ENCODE data around the gene CHST11.

Gene CHST11

GRCh38 chr12:104635607-104636343 lies 179.0 kb downstream of the CHST11 start:
- DNase-seq = no peak

DNA sequence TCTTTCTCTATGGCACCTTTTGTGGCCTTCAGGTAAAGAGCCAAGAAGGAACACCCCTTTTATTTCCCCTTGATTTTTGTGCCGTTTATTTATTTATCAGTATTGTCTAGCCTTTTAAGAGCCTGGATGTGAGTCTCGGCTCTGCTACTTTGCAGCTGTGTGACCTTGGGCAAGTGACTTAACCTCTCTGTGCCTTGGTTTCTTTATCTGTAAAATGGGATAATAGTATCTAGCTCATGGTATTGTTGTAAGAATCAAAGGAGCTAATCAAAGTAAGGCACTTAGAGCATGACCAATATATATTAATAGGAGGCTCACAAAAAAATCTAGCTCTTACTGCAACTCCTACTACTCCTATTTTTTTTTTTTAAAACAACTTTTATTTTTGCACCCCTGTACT lies 179.7 kb downstream of the CHST11 start:
- DNase-seq = no peak

DNA sequence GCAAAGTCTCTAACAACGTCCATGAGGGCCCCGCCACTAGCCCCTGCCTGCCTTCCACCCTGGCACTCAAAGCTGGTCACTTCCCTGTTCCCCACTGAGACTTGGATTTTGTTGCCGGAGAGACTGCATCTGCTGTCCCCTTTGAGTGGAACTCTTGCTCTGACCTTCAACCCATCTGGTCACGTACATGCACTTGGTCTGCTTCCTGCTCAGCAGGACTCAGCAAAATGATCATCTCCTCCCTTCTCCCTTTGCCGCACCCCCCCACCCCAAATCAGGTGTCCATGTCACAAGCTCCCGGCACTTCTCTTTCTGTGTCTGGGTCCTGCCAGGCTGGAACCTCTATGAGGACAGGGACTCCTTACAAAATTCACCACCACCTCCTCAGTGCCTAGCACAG lies 180.9 kb downstream of the CHST11 start:
- DNase-seq = no peak

DNA sequence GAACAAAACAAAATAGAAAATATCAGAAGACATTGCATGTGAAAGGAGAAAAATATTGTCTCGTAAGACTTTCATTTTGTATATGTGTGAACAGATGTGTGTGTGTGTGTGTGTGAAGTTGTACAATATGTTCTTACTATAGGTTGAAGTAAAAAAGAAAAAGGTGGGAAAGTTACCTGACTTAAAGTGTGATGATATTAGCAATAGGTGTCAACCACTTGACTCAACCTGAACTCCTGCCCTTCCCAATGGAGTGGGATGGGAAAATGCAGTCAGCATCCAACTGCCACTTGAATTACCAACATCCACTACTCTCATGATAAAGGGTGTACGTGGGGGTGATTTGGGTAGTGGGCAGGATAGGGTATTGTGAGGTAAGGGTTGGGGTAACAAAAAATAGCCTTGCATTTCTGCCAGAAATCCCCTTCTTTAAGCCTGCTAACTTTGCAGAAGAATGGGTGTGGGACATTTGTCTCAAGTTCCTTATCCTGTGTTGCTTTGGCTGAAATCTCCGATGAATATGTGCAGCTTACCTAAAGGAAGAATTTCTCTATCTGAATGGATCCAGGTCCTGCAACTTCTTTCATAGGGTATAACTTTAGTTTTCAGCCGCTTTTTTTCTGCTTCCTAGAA lies 181.6 kb downstream of the CHST11 start:
- DNase-seq = no peak

- no peak for DNase-seq
These were observed 182.1 kb downstream of the CHST11 start for GRCh38 chr12:104638851-104639240.

DNA sequence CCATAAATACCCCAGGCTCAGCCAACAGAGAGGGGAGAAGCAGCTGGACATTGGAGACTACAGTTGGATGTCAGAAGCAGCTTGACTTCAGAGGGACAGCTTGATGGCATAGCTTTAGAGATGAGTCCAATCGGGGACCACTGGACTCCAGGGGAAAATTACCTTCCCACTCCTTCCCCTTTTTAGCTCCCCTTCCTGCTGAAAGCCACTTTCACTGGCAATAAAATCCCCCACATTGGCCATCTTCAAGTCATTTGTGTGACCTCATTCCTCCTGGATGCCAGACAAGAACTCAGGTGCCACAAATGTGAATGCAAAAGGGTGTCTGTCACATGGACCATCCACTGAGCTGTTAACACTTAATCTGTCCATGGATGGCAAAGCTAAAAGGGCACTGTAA lies 184.2 kb downstream of the CHST11 start:
- DNase-seq = no peak

- DNase-seq = no peak
These were observed 185.1 kb downstream of the CHST11 start for GRCh38 chr12:104641862-104642261.

DNA sequence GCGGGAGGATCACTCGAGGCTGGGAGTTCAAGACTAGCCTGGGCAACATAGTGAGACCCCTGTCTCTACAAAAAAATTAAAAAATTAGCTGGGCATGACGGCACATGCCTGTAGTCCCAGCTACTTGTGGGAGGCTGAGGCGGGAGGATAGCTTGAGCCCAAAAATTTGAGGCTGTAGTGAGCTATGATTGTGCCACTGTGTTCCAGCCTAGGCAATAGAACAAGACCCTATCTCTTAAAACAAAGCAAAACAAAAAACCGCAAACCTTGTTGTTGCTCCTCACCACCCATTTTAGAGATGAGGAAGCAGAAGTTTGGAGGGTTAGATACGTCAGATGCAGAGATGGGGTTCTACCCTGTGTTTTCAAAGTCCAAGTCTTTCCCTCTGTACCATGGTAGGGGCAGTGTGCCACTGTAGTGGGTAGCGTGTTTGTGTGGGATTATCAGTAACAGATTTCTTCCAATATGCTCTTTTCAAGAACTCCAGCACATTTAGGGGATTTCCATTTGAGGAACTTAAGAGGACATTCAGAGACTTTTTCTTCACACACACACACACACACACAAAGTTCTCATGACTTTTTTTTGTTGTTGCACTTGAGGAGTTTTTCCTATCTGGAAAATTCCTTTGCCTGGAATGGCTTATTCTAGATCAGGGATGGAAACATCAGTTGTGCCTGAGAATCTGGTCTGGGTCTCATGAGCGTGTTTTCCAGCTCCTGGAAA lies 186.5 kb downstream of the CHST11 start:
- no peak for DNase-seq

DNA sequence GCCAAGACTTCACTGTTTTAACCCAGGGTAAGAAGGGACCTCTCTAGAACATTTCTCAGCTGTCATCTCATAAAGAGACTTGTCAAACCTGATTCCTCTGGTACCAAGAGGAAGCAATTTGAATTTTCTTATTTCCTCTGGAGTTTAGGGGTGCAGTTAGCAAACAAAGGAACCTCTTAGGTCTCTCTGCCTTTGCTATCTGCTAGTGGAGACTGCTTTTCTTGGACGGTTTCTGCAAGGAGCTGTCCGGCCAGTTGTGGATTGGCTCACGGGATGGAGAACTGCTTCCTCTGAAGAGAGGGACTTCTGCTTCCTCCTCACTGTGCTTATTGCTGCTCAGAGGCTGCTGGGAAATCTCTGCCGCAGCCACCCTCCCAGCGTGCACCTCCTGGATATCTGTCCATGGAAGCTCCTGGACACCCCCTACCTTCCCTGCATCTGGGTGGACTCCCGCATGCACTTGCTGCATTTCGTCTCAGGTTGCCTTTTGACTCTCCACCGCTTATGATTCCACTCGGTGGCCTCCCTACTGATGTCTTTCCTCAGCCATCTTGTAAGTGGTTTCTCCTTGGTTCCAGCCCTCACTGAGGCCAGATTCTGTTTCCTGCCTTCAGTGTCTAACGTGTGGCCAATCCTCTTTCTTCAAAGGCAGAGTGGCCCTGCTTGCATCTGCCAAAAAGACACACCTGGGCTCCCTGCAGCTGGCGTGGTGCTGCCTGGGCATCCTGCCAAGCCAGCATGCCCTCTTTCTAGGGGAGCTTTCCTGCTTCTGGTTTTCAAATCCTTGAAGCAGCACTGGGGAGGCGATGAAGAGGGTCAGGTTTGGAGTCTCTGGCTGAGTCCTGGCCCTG lies 187.3 kb downstream of the CHST11 start:
- DNase-seq = no peak

GRCh38 chr12:104648756-104649155 lies 192.0 kb downstream of the CHST11 start:
- no peak for DNase-seq

DNA sequence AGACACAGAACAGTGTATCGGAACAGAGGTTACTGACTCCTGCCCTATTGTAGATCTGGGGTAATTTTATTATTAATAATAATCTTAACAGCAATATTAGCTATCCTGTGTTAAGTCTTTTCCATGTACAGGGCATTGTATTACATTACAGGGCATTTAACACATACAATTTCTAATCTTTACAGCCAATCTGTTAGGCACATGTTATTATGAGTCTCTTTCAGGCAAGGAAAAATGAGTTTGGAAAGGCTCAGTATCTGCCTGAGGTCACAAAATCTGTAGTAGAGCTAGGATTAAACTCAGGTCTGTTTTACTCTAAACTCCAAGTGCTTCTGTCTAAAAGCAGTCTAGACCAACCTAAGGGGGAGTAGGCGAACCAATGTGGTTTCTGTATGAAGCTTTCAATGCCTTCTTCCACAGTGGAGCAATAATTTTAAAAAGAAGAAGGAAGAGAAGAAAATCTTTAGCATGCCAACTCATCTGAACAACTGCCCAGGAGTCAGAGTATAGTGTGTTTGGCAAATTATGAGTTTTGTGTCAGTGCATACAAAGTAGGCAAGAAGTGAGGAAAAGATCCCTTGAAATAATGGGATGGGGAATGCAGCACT lies 192.6 kb downstream of the CHST11 start:
- no peak for DNase-seq

- DNase-seq = no peak
These were observed 193.2 kb downstream of the CHST11 start for GRCh38 chr12:104649921-104650320.

DNA sequence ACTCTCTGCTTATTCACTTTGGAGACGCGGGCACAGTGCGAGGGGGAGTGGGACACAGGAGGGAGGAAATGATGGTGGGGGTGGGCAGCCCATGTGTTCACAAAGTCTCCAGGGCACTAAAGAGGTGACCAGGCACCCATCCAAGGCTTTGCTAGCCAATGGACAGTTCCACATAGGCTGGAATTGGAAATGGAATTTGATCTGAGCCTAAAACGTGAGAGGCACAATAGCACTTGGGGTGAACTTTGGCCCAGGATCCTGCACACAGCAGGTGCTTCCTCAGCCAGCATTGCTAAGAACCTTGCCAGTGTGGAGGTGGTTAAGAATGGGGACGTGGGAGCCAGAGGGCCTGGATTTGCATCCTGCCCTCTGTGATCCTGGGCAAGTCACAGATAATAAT lies 193.8 kb downstream of the CHST11 start:
- DNase-seq = no peak

DNA sequence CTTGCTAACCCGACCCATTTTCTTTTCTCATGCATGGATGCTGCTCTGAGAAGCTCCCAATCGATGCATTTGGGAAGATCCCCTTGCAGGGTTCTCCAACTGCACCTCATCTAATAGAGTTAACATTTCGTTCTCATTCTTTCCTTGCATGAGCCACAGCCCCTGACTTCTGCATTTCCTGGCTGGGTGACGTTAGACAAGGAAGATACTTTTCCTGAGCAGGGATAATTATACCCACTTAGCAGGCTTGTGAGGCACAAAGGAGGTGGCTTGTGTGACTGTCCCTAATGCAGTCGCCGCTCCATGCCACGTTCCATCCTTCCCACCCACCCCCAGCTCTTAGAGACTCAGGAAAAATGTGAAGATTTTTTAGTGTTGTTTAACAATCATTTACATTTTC lies 195.1 kb downstream of the CHST11 start:
- DNase-seq = no peak

- no peak for DNase-seq
These were observed 195.6 kb downstream of the CHST11 start for GRCh38 chr12:104652358-104652757.

- no peak for DNase-seq
These were observed 196.2 kb downstream of the CHST11 start for GRCh38 chr12:104652910-104653309.

DNA sequence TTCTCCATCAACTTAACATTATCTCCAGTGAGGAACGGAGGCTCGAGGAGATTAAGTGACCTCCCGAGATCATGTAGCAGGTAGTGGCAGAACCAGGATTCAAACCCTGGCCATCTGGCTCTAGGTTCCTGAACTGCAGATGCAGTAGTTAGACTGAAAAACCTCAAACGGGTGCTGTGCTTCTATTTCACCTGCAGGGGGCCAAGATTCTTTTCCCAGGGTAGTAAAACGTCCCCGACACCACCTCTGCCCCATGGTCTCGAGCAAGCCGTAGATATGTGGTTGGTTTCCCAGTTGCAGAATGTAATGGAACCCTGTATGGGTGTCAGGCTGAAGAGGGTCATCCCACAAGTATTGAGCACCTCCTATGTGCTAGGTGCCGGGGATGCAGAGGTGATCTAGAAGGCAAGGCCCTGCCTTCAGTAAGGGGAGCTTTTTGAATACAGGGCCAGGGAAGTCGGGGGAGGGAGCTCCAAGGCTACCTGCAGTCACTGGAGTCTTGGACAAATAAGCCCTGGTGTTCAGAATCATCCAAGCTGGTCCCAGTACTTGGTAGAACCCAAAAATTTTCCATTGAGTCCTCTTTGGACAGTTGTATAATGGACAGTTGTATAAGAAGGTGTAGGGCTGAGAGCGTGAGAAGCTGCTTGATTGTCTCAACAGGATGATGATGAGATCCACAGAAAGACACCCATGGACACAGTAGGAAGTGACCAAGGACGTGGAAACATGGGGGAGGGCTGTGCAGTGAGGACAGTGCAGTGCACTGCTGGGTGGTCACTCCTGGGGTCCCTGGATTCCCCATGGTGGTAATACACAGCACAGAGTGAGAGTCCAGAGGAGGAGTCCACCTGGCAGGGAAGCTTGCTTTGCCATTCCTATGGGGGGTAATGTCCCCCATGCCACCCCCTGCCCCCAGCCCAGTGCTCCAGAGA lies 197.2 kb downstream of the CHST11 start:
- peak; percentile 68 for DNase-seq

DNA sequence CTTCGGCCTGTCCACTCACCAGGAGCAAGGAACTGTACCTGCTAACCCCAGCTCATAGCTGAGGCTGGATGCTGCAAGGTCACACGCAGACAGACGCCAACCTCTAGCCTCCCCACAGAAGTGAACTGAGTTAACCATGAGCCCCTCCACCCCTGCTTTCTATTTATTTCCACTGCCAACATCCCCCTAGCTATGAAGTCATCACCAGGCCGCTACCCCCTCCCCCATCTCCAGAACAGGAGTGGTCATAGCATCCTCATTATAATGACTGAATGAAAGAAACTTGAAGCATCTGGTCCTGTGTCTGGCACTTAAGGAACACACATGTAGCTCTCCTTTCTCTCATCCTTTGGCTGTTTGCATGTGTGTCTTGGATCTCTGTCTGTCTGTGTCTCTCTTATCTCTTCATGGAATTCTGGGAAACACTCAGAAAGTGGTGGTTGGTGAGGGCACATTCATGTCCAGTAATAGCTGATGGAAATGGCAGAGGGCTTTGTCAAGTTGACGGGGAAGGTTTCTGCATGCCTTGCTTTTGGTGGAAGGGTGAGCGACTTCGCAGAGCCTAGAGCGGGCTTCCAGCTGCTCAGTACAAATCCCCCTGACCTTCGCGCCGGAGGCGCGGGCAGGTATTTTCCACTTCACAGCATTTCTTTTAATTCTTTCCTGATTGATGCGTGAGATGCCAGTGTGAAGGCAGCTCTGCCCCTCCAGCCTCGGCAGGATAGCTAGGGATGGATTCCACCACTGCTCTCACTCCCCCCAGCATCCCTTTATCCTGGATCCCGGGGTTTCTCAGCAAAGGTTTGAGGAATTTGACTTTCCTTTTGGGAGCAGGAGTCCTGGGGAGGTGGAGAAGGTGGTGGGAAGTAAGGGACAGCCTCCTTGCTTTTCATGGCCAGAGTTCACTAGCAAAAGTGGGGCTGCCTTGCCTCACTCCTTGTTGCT lies 198.2 kb downstream of the CHST11 start:
- DNase-seq = no peak

GRCh38 chr12:104656383-104656782 lies 199.6 kb downstream of the CHST11 start:
- DNase-seq = no peak

- no peak for DNase-seq
These were observed 200.2 kb downstream of the CHST11 start for GRCh38 chr12:104656921-104657320.
